H9 (cell line): ENCODE results near the gene GRHL3. TPM values are rescaled to one million over a fixed set of nuclear protein-coding genes. Genes with fewer than 3 reads are reported as not detected.
A peak's percentile ranks its signal among the peaks of the same experiment; 100 is the strongest.

ENCODE experiments used
- DNase-seq: peaks from one replicate; pipeline ENCODE4 v3.0.0-alpha.2; 2017
- H2AFZ ChIP-seq: one replicate; pipeline ENCODE4 v1.6.1; 2013; ENCODE audit warnings: mild to moderate bottlenecking, low read length, control low read depth, moderate library complexity
- H2AK5ac ChIP-seq: 2 replicates; pipeline ENCODE4 v1.6.1; 2013; ENCODE audit warnings: low read length, control low read depth, mixed read lengths; ENCODE audit not compliant: insufficient read length
- H2BK120ac ChIP-seq: one replicate; pipeline ENCODE4 v1.6.1; 2013; ENCODE audit warnings: low read depth, mild to moderate bottlenecking, low read length, control low read depth, inconsistent platforms; ENCODE audit not compliant: poor library complexity, severe bottlenecking
- H2BK12ac ChIP-seq: 2 replicates; pipeline ENCODE4 v1.6.1; 2013; ENCODE audit warnings: low read length, control low read depth, mixed read lengths, low read depth; ENCODE audit not compliant: insufficient read length
- H2BK15ac ChIP-seq: 2 replicates; pipeline ENCODE4 v1.6.1; 2013; ENCODE audit warnings: low read depth, low read length, control low read depth
- H2BK20ac ChIP-seq: one replicate; pipeline ENCODE4 v1.6.1; 2013; ENCODE audit warnings: low read depth, mild to moderate bottlenecking, low read length, control low read depth, inconsistent platforms; ENCODE audit not compliant: poor library complexity, severe bottlenecking
- H2BK5ac ChIP-seq: 2 replicates; pipeline ENCODE4 v1.6.1; 2013; ENCODE audit warnings: low read length, control low read depth, mixed read lengths; ENCODE audit not compliant: insufficient read length
- H3K14ac ChIP-seq: 2 replicates; pipeline ENCODE4 v1.6.1; 2013; ENCODE audit warnings: low read length, control low read depth; ENCODE audit not compliant: insufficient read depth
- H3K18ac ChIP-seq: 2 replicates; pipeline ENCODE4 v1.6.1; 2013; ENCODE audit warnings: low read depth, mild to moderate bottlenecking, mixed read lengths, low read length, control low read depth; ENCODE audit not compliant: insufficient read length
- H3K23ac ChIP-seq: 2 replicates; pipeline ENCODE4 v1.6.1; 2013; ENCODE audit warnings: low read length, control low read depth, mixed read lengths, low read depth; ENCODE audit not compliant: insufficient read length
- H3K23me2 ChIP-seq: 2 replicates; pipeline ENCODE4 v1.6.1; 2013; ENCODE audit warnings: low read depth, mild to moderate bottlenecking, mixed read lengths, low read length, control low read depth; ENCODE audit not compliant: insufficient read length, poor library complexity, severe bottlenecking
- H3K27ac ChIP-seq: 2 replicates; pipeline ENCODE4 v1.5.1; 2013; ENCODE audit warnings: low read length, control low read depth, mixed read lengths, low read depth; ENCODE audit not compliant: insufficient read length
- H3K27me3 ChIP-seq: 2 replicates; pipeline ENCODE4 v1.6.1; 2013; ENCODE audit warnings: low read length, control low read depth, inconsistent platforms; ENCODE audit not compliant: insufficient read depth
- H3K4ac ChIP-seq: 2 replicates; pipeline ENCODE4 v1.6.1; 2013; ENCODE audit warnings: low read depth, mild to moderate bottlenecking, control low read depth, inconsistent platforms, low read length, moderate library complexity
- H3K4me1 ChIP-seq: 2 replicates; pipeline ENCODE4 v1.6.1; 2013; ENCODE audit warnings: low read length, control low read depth, inconsistent platforms; ENCODE audit not compliant: insufficient read depth
- H3K4me2 ChIP-seq: 2 replicates; pipeline ENCODE4 v1.6.1; 2013; ENCODE audit warnings: low read length, control low read depth, mixed read lengths; ENCODE audit not compliant: insufficient read length, insufficient read depth
- H3K56ac ChIP-seq: 2 replicates; pipeline ENCODE4 v1.6.1; 2013; ENCODE audit warnings: low read depth, mild to moderate bottlenecking, mixed read lengths, low read length, control low read depth; ENCODE audit not compliant: insufficient read length
- H3K79me1 ChIP-seq: 2 replicates; pipeline ENCODE4 v1.6.1; 2013; ENCODE audit warnings: low read depth, mild to moderate bottlenecking, moderate library complexity, low read length, control low read depth, inconsistent platforms; ENCODE audit not compliant: insufficient read depth, poor library complexity, severe bottlenecking
- H3K79me2 ChIP-seq: 2 replicates; pipeline ENCODE4 v1.6.1; 2013; ENCODE audit warnings: low read length, control low read depth, inconsistent platforms; ENCODE audit not compliant: insufficient read depth
- H3K9ac ChIP-seq: 2 replicates; pipeline ENCODE4 v1.6.1; 2013; ENCODE audit warnings: low read length, control low read depth, mixed read lengths; ENCODE audit not compliant: insufficient read length; ENCODE audit errors: extremely low read depth
- H3K9me3 ChIP-seq: one replicate; pipeline ENCODE4 v1.6.1; 2013; ENCODE audit warnings: low read depth, low read length, inconsistent platforms; ENCODE audit not compliant: control insufficient read depth
- H3T11ph ChIP-seq: one replicate; pipeline ENCODE4 v1.6.1; 2013; ENCODE audit warnings: mild to moderate bottlenecking, low read length, control low read depth, inconsistent platforms
- H4K20me1 ChIP-seq: one replicate; pipeline ENCODE4 v1.6.1; 2013; ENCODE audit not compliant: control insufficient read depth, insufficient read length, insufficient read depth
- H4K5ac ChIP-seq: 2 replicates; pipeline ENCODE4 v1.6.1; 2013; ENCODE audit warnings: low read depth, mild to moderate bottlenecking, mixed read lengths, low read length, control low read depth; ENCODE audit not compliant: insufficient read length
- H4K8ac ChIP-seq: replicated peaks from 2 replicates; pipeline ENCODE4 v1.6.1; 2013; ENCODE audit warnings: low read length, control low read depth, mixed read lengths, low read depth; ENCODE audit not compliant: insufficient read length
- H4K91ac ChIP-seq: 2 replicates; pipeline ENCODE4 v1.6.1; 2013; ENCODE audit warnings: low read depth, mild to moderate bottlenecking, moderate library complexity, mixed read lengths, low read length, control low read depth; ENCODE audit not compliant: insufficient read length
- H3K27ac Mint-ChIP-seq, 3 experiments: 2 replicates in 2 of 3; 3 replicates in 1 of 3; pipeline ENCODE4 v1.8.0; 2020 to 2021; ENCODE audit warnings: mixed read lengths in 3 of 3, mild to moderate bottlenecking in 1 of 3, moderate library complexity in 1 of 3
- H3K27me3 Mint-ChIP-seq: 2 replicates; pipeline ENCODE4 v1.8.0; 2021; ENCODE audit warnings: low read depth, mild to moderate bottlenecking, moderate library complexity, mixed read lengths
- H3K36me3 Mint-ChIP-seq, 3 experiments: 2 replicates in 2 of 3; 3 replicates in 1 of 3; pipeline ENCODE4 v1.8.0; 2020 to 2021; ENCODE audit warnings: low read depth in 3 of 3, mixed read lengths in 3 of 3; ENCODE audit not compliant: insufficient read depth in 1 of 3
- H3K4me1 Mint-ChIP-seq, 2 experiments: 2 replicates each; pipeline ENCODE4 v1.8.0; 2020; ENCODE audit warnings: mixed read lengths in 2 of 2
- H3K4me3 Mint-ChIP-seq, 2 experiments: 2 replicates in 1 of 2; 3 replicates in 1 of 2; pipeline ENCODE4 v1.8.0; 2020 to 2021; ENCODE audit warnings: mild to moderate bottlenecking in 2 of 2, mixed read lengths in 2 of 2, moderate library complexity in 1 of 2
- H3K9me3 Mint-ChIP-seq, 2 experiments: 2 replicates in 1 of 2; 3 replicates in 1 of 2; pipeline ENCODE4 v1.8.0; 2020; ENCODE audit warnings: mild to moderate bottlenecking in 2 of 2, mixed read lengths in 2 of 2, moderate library complexity in 1 of 2
- CTCF ChIP-seq: fragments of 200-600 bp; sonication (generic); conservative IDR thresholded peaks from 3 replicates; pipeline ENCODE4 v1.8.0; 2021; ENCODE audit warnings: antibody characterized with exemption, mild to moderate bottlenecking
- WGBS: extraction: QIAGEN DNeasy Blood & Tissue Kit; methylation state at CpG from one replicate; pipeline ENCODE4 v1.1.7; 2013; ENCODE audit warnings: missing lambda C conversion rate, low lambda C conversion rate, mixed read lengths; ENCODE audit not compliant: insufficient read length; ENCODE audit errors: extremely low coverage; 5-methylcytosine and 5-hydroxymethylcytosine counted together
- total RNA-seq: library from RNA; stranded (reverse); gene quantifications from 2 replicates; pipeline ENCODE4 v1.2.1, GENCODE V29; 2021

GRHL3 gene
- total RNA-seq, 1 experiment from 2014 or later, result 3.5 TPM

- Histone ChIP-seq H2BK5ac (no peak overlapping the region), H3K4me2 (no peak overlapping the region), H2AFZ (no peak overlapping the region), H3K9ac (no peak overlapping the region), H2BK15ac (no peak overlapping the region), H3K79me1 (no peaks in the 10 kb centered on the region), H2BK12ac (no peak overlapping the region), H3K56ac (no peak overlapping the region), H3K23me2 (no peaks in the 10 kb centered on the region), H3K14ac (no peak overlapping the region), H3K9me3 (no peaks in the 10 kb centered on the region), H3K27me3 (no peaks in the 10 kb centered on the region), H3K79me2 (no peaks in the 10 kb centered on the region), H3K18ac (no peak overlapping the region), H2BK120ac (no peak overlapping the region), H4K91ac (no peak overlapping the region), H4K8ac (no peak overlapping the region), H2BK20ac (no peak overlapping the region), H3K4ac (no peak overlapping the region), H2AK5ac (no peak overlapping the region), H4K5ac (no peak overlapping the region), H4K20me1 (no peaks in the 10 kb centered on the region), H3K23ac (no peak overlapping the region), H3T11ph (no peak overlapping the region), H3K27ac (no peak overlapping the region), H3K4me1 (peaks cover 7% of the 10 kb centered on the region; the same call in 1 of the 2 replicates)
- no peak for DNase-seq
- Mint-ChIP-seq H3K4me1 (peaks cover 45 to 66% of the 10 kb centered on the region in 2 experiments), H3K27ac (peak overlapping the region in 1 of 3 experiments; percentile 67; a peak in 1 of 7 replicates), H3K4me3 (no peak overlapping the region), H3K9me3 (no peaks in the 10 kb centered on the region; a peak in 1 of 5 replicates), H3K27me3 (peaks cover 7% of the 10 kb centered on the region), H3K36me3 (no peaks in the 10 kb centered on the region)
- no peak for TF ChIP-seq CTCF
- no CpG with 5 or more reads among the region's 8 CpGs for WGBS
Observed at GRCh38 chr1:24339996-24340395, 20.8 kb downstream of the GRHL3 start.
